ENCODE data around the gene AJAP1. TPM values are rescaled to one million over a fixed set of nuclear protein-coding genes. Genes with fewer than 3 reads are reported as not detected.

Gene AJAP1
- total RNA-seq, 1 experiment from 2014 or later: not detected

DNA sequence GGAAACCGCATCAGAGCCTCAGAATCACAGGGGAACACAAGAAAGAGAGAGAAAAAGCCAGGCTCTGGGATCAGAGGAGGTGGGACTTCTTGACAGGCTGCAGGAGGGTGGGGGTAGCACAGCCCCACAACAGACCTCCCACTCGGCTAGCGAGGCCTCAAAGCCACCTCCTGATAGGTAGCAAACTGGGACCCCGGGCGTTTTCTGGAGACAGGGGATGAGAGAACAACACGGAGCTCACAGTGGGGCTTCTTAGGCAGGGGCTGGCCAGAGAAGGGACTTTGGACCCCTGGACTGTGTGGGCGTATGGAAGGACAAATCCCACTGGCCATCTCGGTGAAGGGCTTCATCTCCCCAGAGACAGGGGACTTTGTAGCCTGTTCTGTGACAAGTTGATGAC, 116.3 kb downstream of the AJAP1 start:
- no peak overlapping the region for H3K27ac ChIP-seq (ENCODE audit: low read depth, low read length)
- no peaks in the 10 kb centered on the region for H3K9me2 ChIP-seq (ENCODE audit: insufficient read depth)
- no peaks in the 10 kb centered on the region for H3K4me1 ChIP-seq (ENCODE audit: control insufficient read depth in 1 of 2, insufficient read depth in 2 of 2, low read length in 2 of 2)
- TF ChIP-seq CBX3 (IDR thresholded peaks at IDR 0.05; ENCODE audit: low read depth) (no peak), EZH2 (IDR thresholded peaks at IDR 0.05) (no peak), JUND (IDR thresholded peaks at IDR 0.05) (no peak), POLR2A (IDR thresholded peaks at IDR 0.05; ENCODE audit: borderline replicate concordance, extremely low read depth, insufficient read depth, insufficient read length) (no peak)
- TF ChIP-seq, protein P1, sequence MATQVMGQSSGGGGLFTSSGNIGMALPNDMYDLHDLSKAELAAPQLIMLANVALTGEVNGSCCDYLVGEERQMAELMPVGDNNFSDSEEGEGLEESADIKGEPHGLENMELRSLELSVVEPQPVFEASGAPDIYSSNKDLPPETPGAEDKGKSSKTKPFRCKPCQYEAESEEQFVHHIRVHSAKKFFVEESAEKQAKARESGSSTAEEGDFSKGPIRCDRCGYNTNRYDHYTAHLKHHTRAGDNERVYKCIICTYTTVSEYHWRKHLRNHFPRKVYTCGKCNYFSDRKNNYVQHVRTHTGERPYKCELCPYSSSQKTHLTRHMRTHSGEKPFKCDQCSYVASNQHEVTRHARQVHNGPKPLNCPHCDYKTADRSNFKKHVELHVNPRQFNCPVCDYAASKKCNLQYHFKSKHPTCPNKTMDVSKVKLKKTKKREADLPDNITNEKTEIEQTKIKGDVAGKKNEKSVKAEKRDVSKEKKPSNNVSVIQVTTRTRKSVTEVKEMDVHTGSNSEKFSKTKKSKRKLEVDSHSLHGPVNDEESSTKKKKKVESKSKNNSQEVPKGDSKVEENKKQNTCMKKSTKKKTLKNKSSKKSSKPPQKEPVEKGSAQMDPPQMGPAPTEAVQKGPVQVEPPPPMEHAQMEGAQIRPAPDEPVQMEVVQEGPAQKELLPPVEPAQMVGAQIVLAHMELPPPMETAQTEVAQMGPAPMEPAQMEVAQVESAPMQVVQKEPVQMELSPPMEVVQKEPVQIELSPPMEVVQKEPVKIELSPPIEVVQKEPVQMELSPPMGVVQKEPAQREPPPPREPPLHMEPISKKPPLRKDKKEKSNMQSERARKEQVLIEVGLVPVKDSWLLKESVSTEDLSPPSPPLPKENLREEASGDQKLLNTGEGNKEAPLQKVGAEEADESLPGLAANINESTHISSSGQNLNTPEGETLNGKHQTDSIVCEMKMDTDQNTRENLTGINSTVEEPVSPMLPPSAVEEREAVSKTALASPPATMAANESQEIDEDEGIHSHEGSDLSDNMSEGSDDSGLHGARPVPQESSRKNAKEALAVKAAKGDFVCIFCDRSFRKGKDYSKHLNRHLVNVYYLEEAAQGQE (IDR thresholded peaks at IDR 0.05; ENCODE audit: low read depth): no peak
- TF ChIP-seq, protein P2, sequence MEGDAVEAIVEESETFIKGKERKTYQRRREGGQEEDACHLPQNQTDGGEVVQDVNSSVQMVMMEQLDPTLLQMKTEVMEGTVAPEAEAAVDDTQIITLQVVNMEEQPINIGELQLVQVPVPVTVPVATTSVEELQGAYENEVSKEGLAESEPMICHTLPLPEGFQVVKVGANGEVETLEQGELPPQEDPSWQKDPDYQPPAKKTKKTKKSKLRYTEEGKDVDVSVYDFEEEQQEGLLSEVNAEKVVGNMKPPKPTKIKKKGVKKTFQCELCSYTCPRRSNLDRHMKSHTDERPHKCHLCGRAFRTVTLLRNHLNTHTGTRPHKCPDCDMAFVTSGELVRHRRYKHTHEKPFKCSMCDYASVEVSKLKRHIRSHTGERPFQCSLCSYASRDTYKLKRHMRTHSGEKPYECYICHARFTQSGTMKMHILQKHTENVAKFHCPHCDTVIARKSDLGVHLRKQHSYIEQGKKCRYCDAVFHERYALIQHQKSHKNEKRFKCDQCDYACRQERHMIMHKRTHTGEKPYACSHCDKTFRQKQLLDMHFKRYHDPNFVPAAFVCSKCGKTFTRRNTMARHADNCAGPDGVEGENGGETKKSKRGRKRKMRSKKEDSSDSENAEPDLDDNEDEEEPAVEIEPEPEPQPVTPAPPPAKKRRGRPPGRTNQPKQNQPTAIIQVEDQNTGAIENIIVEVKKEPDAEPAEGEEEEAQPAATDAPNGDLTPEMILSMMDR (IDR thresholded peaks at IDR 0.05 in 2 of 3, conservative IDR thresholded peaks at IDR 0.05 in 1 of 3; ENCODE audit: borderline replicate concordance in 1 of 3, insufficient read depth in 1 of 3, low read depth in 2 of 3, low read length in 2 of 3): no peak
- ATAC-seq (no peak), DNase-seq (ENCODE audit: low read depth, low spot score) (no peak)
- H3K9ac ChIP-seq (ENCODE audit: low read length): no peak overlapping the region
- no peak overlapping the region for H2AFZ ChIP-seq (ENCODE audit: low read depth, low read length, poor library complexity, severe bottlenecking)
- no peaks in the 10 kb centered on the region for H3K27me3 ChIP-seq (ENCODE audit: insufficient read depth, low read length)
- intact Hi-C loops (cut with micrococcal nuclease): no loop called here
- H3K4me3 ChIP-seq (replicated peaks in 1 of 2; ENCODE audit: low read depth in 1 of 2, low read length in 2 of 2): no peak overlapping the region
- no peaks in the 10 kb centered on the region for H4K20me1 ChIP-seq (ENCODE audit: insufficient read depth)
- H3K9me3 ChIP-seq (ENCODE audit: control insufficient read depth in 1 of 2, insufficient read depth in 1 of 2, low read depth in 1 of 2, low read length in 2 of 2): no peaks in the 10 kb centered on the region; a peak in 2 of 4 replicates
- no peaks in the 10 kb centered on the region for H3K79me2 ChIP-seq (ENCODE audit: insufficient read depth, low read length)
- RAD21 ChIA-PET (ENCODE audit: low non-redundant PET in 1 of 2, low total read pairs in 2 of 2, uncharacterized antibody in 2 of 2, unreplicated experiment in 2 of 2): no interaction called here
- CTCF ChIA-PET: no interaction called here
- POLR2A ChIA-PET: no interaction called here
- no TSS peak for BruUV-seq (replicated peaks)
- H3K36me3 ChIP-seq (ENCODE audit: control insufficient read depth in 1 of 2, insufficient read depth in 2 of 2, low read length in 2 of 2): no peaks in the 10 kb centered on the region
- H3K4me2 ChIP-seq (ENCODE audit: low read length): no peak overlapping the region

All from HCT116 (cell line).